ENCODE data around the gene BCR. TPM values are rescaled to one million over a fixed set of nuclear protein-coding genes. Genes with fewer than 3 reads are reported as not detected.
A peak's percentile ranks its signal among the peaks of the same experiment; 100 is the strongest.

Gene BCR
- total and polyA plus RNA-seq, 2 of the 13 experiments (the other 11 are each of a cell fraction or from before 2014, with no cell fraction given) = 19.9 to 33.6 TPM

- no peak for TF ChIP-seq HINFP (CRISPR knock-in tag; IDR thresholded peaks at IDR 0.05; ENCODE audit: low read depth)
- TF ChIP-seq ZBTB1 (CRISPR knock-in tag; IDR thresholded peaks at IDR 0.05; ENCODE audit: borderline replicate concordance) = no peak
- no peak for TF ChIP-seq ZNF737 (CRISPR knock-in tag; IDR thresholded peaks at IDR 0.05; ENCODE audit: borderline replicate concordance)
- no peak for TF ChIP-seq SRY (CRISPR knock-in tag; IDR thresholded peaks at IDR 0.05)
- TF ChIP-seq ZNF343 (CRISPR knock-in tag; IDR thresholded peaks at IDR 0.05) = no peak
- no peak for TF ChIP-seq TBX3 (IDR thresholded peaks at IDR 0.05; ENCODE audit: borderline replicate concordance)
- TF ChIP-seq NBN (conservative IDR thresholded peaks at IDR 0.05) = no peak
- peak; percentile 31; the same call in 1 of the 2 replicates for TF ChIP-seq KDM4B (CRISPR knock-in tag; IDR thresholded peaks at IDR 0.05)
- TF ChIP-seq ZFP1 (CRISPR knock-in tag; IDR thresholded peaks at IDR 0.05) = no peak
- peak; percentile 72 for TF ChIP-seq FOXA3 (CRISPR knock-in tag; IDR thresholded peaks at IDR 0.05)
- TF ChIP-seq HNF1A (IDR thresholded peaks at IDR 0.05; ENCODE audit: low read depth) = no peak
- TF ChIP-seq HNF1A (CRISPR knock-in tag; IDR thresholded peaks at IDR 0.05; ENCODE audit: borderline replicate concordance) = no peak
- TF ChIP-seq SRSF1 (optimal IDR thresholded peaks at IDR 0.05; ENCODE audit: low read depth, low read length) = no peak
- peak; percentile 64; the same call in 1 of the 2 replicates for TF ChIP-seq THAP11 (CRISPR knock-in tag; IDR thresholded peaks at IDR 0.05)
- TF ChIP-seq SP1 (IDR thresholded peaks at IDR 0.05) = no peak
- TF ChIP-seq SP1 (CRISPR knock-in tag; IDR thresholded peaks at IDR 0.05) = no peak
- TF ChIP-seq HDAC2 (CRISPR knock-in tag; IDR thresholded peaks at IDR 0.05) = peak; percentile 47; the same call in 1 of the 2 replicates
- peak; percentile 32; the same call in 1 of the 2 replicates for TF ChIP-seq TAF1 (CRISPR knock-in tag; IDR thresholded peaks at IDR 0.05)
- no peak for TF ChIP-seq ZNF383 (CRISPR knock-in tag; IDR thresholded peaks at IDR 0.05; ENCODE audit: borderline replicate concordance)
- no peak; the same call in 1 of the 2 replicates for TF ChIP-seq HIVEP1 (CRISPR knock-in tag; IDR thresholded peaks at IDR 0.05)
- TF ChIP-seq ZNF589 (CRISPR knock-in tag; conservative IDR thresholded peaks at IDR 0.05) = no peak
- 0 out of 2 replicates have a peak, but pooled peaks have one; percentile 38 for TF ChIP-seq TCF7 (IDR thresholded peaks at IDR 0.05; ENCODE audit: low read depth)
- no peak for TF ChIP-seq TBP (CRISPR knock-in tag; IDR thresholded peaks at IDR 0.05)
- TF ChIP-seq ZBTB21 (CRISPR knock-in tag; IDR thresholded peaks at IDR 0.05) = 0 out of 2 replicates have a peak, but pooled peaks have one; percentile 22
- peak; percentile 41; the same call in 1 of the 2 replicates for TF ChIP-seq HDAC1 (CRISPR knock-in tag; IDR thresholded peaks at IDR 0.05)
- no peak for TF ChIP-seq ZNF616 (CRISPR knock-in tag; IDR thresholded peaks at IDR 0.05; ENCODE audit: low read depth)
These were observed 27.8 kb upstream of the BCR start (continued) for GRCh38 chr22:23152238-23153114.
